T-helper 17 cell (primary cell): ENCODE results near the gene LTB4R. TPM values are rescaled to one million over a fixed set of nuclear protein-coding genes. Genes with fewer than 3 reads are reported as not detected.

Source experiments
- ATAC-seq: fragments of 150-1000 bp; cut with Tn5 transposase; 2 replicates; pipeline ENCODE4 v1.10.0; 2021; ENCODE audit warnings: mild to moderate bottlenecking, moderate library complexity
- DNase-seq, 3 donors: peaks; one replicate each; pipeline versions ENCODE4 v3.0.0 to v3.0.0-alpha.2; 2020 to 2021
- H3K9me3 ChIP-seq: one replicate; pipeline ENCODE4 v1.7.0; 2013; ENCODE audit warnings: low read length, mild to moderate bottlenecking; ENCODE audit not compliant: control insufficient read depth, poor library complexity, severe bottlenecking
- H3K27ac Mint-ChIP-seq: one replicate; pipeline ENCODE4 v1.8.0; 2022; ENCODE audit warnings: mild to moderate bottlenecking, moderate library complexity, mixed read lengths
- H3K27me3 Mint-ChIP-seq: one replicate; pipeline ENCODE4 v1.8.0; 2022; ENCODE audit warnings: mixed read lengths
- H3K36me3 Mint-ChIP-seq: one replicate; pipeline ENCODE4 v1.8.0; 2022; ENCODE audit warnings: low read depth, mixed read lengths
- H3K4me1 Mint-ChIP-seq: one replicate; pipeline ENCODE4 v1.8.0; 2022; ENCODE audit warnings: mild to moderate bottlenecking, mixed read lengths
- H3K4me3 Mint-ChIP-seq: one replicate; pipeline ENCODE4 v1.8.0; 2022; ENCODE audit warnings: mild to moderate bottlenecking, moderate library complexity, mixed read lengths
- total RNA-seq, 4 donors: library from RNA in 2 of 4; stranded (reverse) in 2 of 4; gene quantifications; one replicate each; pipeline ENCODE4 v1.2.3 and lab custom pipeline; 2022 to 2026

The LTB4R gene
- total RNA-seq, 2 donors from 2014 or later = 21.5 to 23.1 TPM

- ATAC-seq (peak; percentile 89), DNase-seq (peak; percentile 87 to 92 (median 88))
- Mint-ChIP-seq H3K27me3 (no peaks in the 10 kb centered on the region), H3K36me3 (peaks cover 9% of the 10 kb centered on the region), H3K4me1 (peaks cover 34% of the 10 kb centered on the region), H3K27ac (peak within 1 kb of the TSS; percentile 98), H3K4me3 (peak within 1 kb of the TSS; percentile 90)
- H3K9me3 ChIP-seq = no peaks in the 10 kb centered on the region
Measured at GRCh38 chr14:24271134-24271833, 40.0 kb upstream of the LTB4R start, which contains the start of gene RABGGTA. RABGGTA (minus strand) TSS chr14:24271597; CDS start chr14:24271115, 482 bp downstream.

DNA sequence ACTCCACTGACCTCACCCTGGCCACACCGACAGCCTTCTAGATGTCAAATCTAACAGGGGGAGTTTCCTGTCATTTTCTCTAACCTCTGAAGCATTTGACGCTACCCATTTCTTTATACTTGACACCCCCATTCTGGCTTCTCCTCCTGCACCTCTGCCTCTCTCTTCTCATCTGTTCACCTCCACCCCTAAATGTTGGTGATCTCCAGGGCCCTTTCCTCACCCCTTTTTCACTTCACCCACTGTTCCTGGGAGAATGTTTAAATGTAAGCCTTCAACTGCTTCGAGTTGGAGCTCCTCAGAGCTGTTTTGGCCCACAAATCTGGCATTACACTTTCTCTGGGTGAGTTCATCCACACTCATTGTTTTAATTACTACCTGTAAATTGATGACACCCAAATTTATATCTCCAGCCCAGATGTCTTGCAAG, 39.5 kb upstream of the LTB4R start:
- DNase-seq = no peak
- H3K4me1 Mint-ChIP-seq = peaks cover 33% of the 10 kb centered on the region
- H3K4me3 Mint-ChIP-seq = peak overlapping the region; percentile 90
- H3K27me3 Mint-ChIP-seq = no peaks in the 10 kb centered on the region
- H3K27ac Mint-ChIP-seq = peak overlapping the region; percentile 98
- ATAC-seq = no peak
- peaks cover 5% of the 10 kb centered on the region for H3K36me3 Mint-ChIP-seq
- no peaks in the 10 kb centered on the region for H3K9me3 ChIP-seq

DNA sequence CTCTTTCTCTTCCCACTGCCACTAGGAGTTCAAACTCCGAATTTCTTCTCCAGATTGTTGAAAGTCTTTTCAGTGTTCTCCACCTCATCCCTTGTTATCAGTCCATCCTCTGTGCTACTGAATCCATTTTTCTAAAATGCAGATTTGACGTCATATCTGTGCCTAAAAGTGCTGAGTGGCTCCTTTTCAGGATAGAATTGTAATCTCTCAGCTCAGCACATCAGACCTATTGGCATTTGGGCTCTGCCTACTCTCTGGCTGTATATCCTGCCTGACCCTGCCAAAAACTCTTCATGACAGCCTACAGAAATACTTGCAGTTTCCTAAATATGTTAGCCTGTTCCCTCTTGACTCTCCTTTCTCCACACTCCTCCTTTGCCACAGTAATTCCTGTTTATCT, 38.8 kb upstream of the LTB4R start:
- H3K4me3 Mint-ChIP-seq = peak overlapping the region; percentile 57
- H3K27me3 Mint-ChIP-seq = no peaks in the 10 kb centered on the region
- DNase-seq (no peak), ATAC-seq (no peak)
- no peaks in the 10 kb centered on the region for H3K36me3 Mint-ChIP-seq
- peak overlapping the region; percentile 98 for H3K27ac Mint-ChIP-seq
- no peaks in the 10 kb centered on the region for H3K9me3 ChIP-seq
- peaks cover 32% of the 10 kb centered on the region for H3K4me1 Mint-ChIP-seq

GRCh38 chr14:24273422-24273998, 37.8 kb upstream of the LTB4R start:
- H3K27ac Mint-ChIP-seq = peak overlapping the region; percentile 98
- H3K27me3 Mint-ChIP-seq = no peaks in the 10 kb centered on the region
- no peaks in the 10 kb centered on the region for H3K36me3 Mint-ChIP-seq
- H3K4me1 Mint-ChIP-seq = peaks cover 40% of the 10 kb centered on the region
- ATAC-seq (no peak), DNase-seq (no peak)
- no peaks in the 10 kb centered on the region for H3K9me3 ChIP-seq
- no peak overlapping the region for H3K4me3 Mint-ChIP-seq

DNA sequence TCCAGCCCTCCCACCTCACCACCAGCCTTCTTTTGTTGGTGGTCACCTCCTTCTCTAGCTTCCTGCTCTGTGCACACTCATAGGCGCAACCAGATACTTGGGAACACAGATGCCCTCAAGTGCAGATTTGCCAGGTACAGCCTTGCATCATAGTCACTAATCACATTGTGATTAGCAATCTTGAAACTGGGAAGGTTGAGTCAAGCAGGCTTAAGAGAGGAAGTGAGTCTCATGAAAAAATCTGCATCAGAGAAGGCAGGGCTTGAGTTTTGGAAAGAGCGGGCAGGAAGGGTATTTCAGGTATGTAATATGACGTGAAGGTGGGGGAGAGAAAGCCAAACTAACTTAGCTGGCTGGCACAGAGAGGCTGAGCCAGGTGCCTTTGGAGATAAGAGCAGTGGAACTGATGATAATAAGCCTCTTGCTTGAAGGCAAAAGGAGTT, 37.2 kb upstream of the LTB4R start:
- Mint-ChIP-seq H3K27me3 (no peaks in the 10 kb centered on the region), H3K4me3 (peak overlapping the region; percentile 53), H3K36me3 (no peaks in the 10 kb centered on the region), H3K4me1 (peaks cover 44% of the 10 kb centered on the region), H3K27ac (peak overlapping the region; percentile 98)
- H3K9me3 ChIP-seq = no peaks in the 10 kb centered on the region
- ATAC-seq = peak; percentile 22
- DNase-seq = no peak

- no peaks in the 10 kb centered on the region for H3K9me3 ChIP-seq
- Mint-ChIP-seq H3K27ac (peak overlapping the region; percentile 96), H3K27me3 (no peaks in the 10 kb centered on the region), H3K4me1 (peaks cover 50% of the 10 kb centered on the region), H3K4me3 (no peak overlapping the region), H3K36me3 (no peaks in the 10 kb centered on the region)
- DNase-seq = no peak
- ATAC-seq = no peak
Measured at GRCh38 chr14:24277071-24277470, 34.2 kb upstream of the LTB4R start.

DNA sequence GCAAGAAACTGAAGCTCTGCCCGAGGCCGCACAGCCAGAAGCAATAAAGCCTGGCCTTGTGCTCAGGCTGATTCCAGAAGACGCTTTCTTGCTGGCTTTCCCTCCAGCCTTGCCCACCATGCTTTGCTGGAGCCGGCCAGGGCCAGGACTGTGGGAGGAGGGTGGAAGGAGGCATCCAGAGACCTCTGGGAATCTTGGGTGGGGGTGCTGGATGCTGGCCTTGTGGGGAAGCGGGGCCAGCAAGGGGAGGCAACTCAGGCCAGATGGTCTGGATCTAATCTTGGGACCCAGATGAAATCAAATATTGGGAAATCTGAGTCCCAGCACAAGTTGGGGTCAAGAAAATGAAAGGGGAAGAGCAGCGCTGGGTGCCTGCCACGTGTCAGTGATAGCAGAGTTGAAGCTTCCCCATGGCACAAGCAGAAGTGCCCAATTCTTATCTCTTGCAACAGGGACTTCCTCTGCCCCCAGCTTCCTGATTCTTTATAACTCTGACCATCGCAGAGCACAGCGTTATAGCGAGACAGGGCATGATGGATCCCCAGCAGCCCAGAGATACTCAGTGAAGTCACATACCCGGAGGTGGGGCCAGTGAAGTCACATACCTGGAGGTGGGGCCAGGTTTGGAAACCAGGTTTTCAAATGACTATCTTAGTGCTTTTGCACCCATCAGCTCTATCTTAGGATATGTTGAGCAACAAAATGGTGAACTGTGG, 33.5 kb upstream of the LTB4R start:
- H3K9me3 ChIP-seq = no peaks in the 10 kb centered on the region
- no peaks in the 10 kb centered on the region for H3K36me3 Mint-ChIP-seq
- H3K27ac Mint-ChIP-seq = peak overlapping the region; percentile 96
- peaks cover 43% of the 10 kb centered on the region for H3K4me1 Mint-ChIP-seq
- DNase-seq = no peak
- no peak overlapping the region for H3K4me3 Mint-ChIP-seq
- H3K27me3 Mint-ChIP-seq = no peaks in the 10 kb centered on the region
- ATAC-seq = no peak

GRCh38 chr14:24278424-24278823, 32.9 kb upstream of the LTB4R start:
- ATAC-seq (no peak), DNase-seq (no peak)
- peak overlapping the region; percentile 96 for H3K27ac Mint-ChIP-seq
- H3K27me3 Mint-ChIP-seq = no peaks in the 10 kb centered on the region
- no peak overlapping the region for H3K4me3 Mint-ChIP-seq
- H3K4me1 Mint-ChIP-seq = peaks cover 40% of the 10 kb centered on the region
- no peaks in the 10 kb centered on the region for H3K9me3 ChIP-seq
- no peaks in the 10 kb centered on the region for H3K36me3 Mint-ChIP-seq

GRCh38 chr14:24279301-24280186, 31.8 kb upstream of the LTB4R start:
- no peaks in the 10 kb centered on the region for H3K9me3 ChIP-seq
- Mint-ChIP-seq H3K4me3 (peak overlapping the region; percentile 39), H3K27me3 (no peaks in the 10 kb centered on the region), H3K4me1 (peaks cover 35% of the 10 kb centered on the region), H3K36me3 (no peaks in the 10 kb centered on the region), H3K27ac (peak overlapping the region; percentile 96)
- DNase-seq (peak in 2 of 3 donors; percentile 43 to 46), ATAC-seq (peak; percentile 96)

- DNase-seq (no peak), ATAC-seq (no peak)
- H3K4me3 Mint-ChIP-seq = no peak overlapping the region
- peaks cover 33% of the 10 kb centered on the region for H3K4me1 Mint-ChIP-seq
- no peaks in the 10 kb centered on the region for H3K9me3 ChIP-seq
- H3K36me3 Mint-ChIP-seq = no peaks in the 10 kb centered on the region
- peak overlapping the region; percentile 96 for H3K27ac Mint-ChIP-seq
- no peaks in the 10 kb centered on the region for H3K27me3 Mint-ChIP-seq
Measured at GRCh38 chr14:24280797-24281460, 30.4 kb upstream of the LTB4R start.

GRCh38 chr14:24281636-24282035, 29.7 kb upstream of the LTB4R start:
- no peak overlapping the region for H3K4me3 Mint-ChIP-seq
- peak overlapping the region; percentile 96 for H3K27ac Mint-ChIP-seq
- no peaks in the 10 kb centered on the region for H3K27me3 Mint-ChIP-seq
- no peak for DNase-seq
- ATAC-seq = no peak
- no peaks in the 10 kb centered on the region for H3K9me3 ChIP-seq
- peaks cover 35% of the 10 kb centered on the region for H3K4me1 Mint-ChIP-seq
- no peaks in the 10 kb centered on the region for H3K36me3 Mint-ChIP-seq

- Mint-ChIP-seq H3K36me3 (no peaks in the 10 kb centered on the region), H3K27me3 (no peaks in the 10 kb centered on the region), H3K4me3 (no peak overlapping the region), H3K4me1 (peaks cover 32% of the 10 kb centered on the region), H3K27ac (no peak overlapping the region)
- H3K9me3 ChIP-seq = no peaks in the 10 kb centered on the region
- no peak for DNase-seq
- ATAC-seq = no peak
Measured at GRCh38 chr14:24282736-24283135, 28.6 kb upstream of the LTB4R start.
